Endothelial cell of umbilical vein (primary cell): ENCODE data around the gene CRYGN. TPM values are rescaled to one million over a fixed set of nuclear protein-coding genes. Genes with fewer than 3 reads are reported as not detected.

ENCODE experiments used
- BruUV-seq: library from RNA; stranded (reverse); fragments of 400-500 nt; replicated peaks from 2 replicates; lab custom pipeline; 2021; lab: Mats Ljungman, UMichigan
- CTCF ChIA-PET: fragments of 300-600, 350-600 bp; sonication (Branson Sonifier 250); formaldehyde crosslinking; loops from one replicate; lab custom pipeline; 2021; ENCODE audit warnings: antibody characterized with exemption, inconsistent platforms; lab: Charles Lee
- POLR2A ChIA-PET: fragments of 300-600, 350-600 bp; sonication (Branson Sonifier 250); formaldehyde crosslinking; loops from one replicate; lab custom pipeline; 2021; ENCODE audit warnings: antibody characterized with exemption, inconsistent platforms; lab: Charles Lee
- DNase-seq: peaks from one replicate; pipeline ENCODE4 v3.0.0-alpha.2; 2011; ENCODE audit warnings: low read depth, low spot score
- FAIRE-seq: peaks from 2 replicates; lab custom pipeline; 2011; peaks lifted over from hg19 to GRCh38; lab: Jason Lieb, UNC
- H2AFZ ChIP-seq: 2 replicates; pipeline ENCODE4 v1.6.0; 2012; ENCODE audit warnings: low read depth, low read length, control low read depth, inconsistent platforms
- H3K27ac ChIP-seq: 2 replicates; pipeline ENCODE4 v1.5.1; 2011; ENCODE audit warnings: low read depth, mild to moderate bottlenecking, control low read depth, low read length, moderate library complexity; ENCODE audit not compliant: insufficient read depth
- H3K27me3 ChIP-seq, 2 experiments: 2 replicates each; pipeline versions ENCODE4 v1.6.0 to v1.6.1; 2011; ENCODE audit warnings: low read length in 2 of 2, mixed read lengths in 1 of 2; ENCODE audit not compliant: control insufficient read depth in 2 of 2, insufficient read depth in 2 of 2
- H3K36me3 ChIP-seq, 2 experiments: 2 replicates in 1 of 2; 3 replicates in 1 of 2; pipeline ENCODE4 v1.5.1; 2011; ENCODE audit warnings: low read length in 2 of 2, mild to moderate bottlenecking in 1 of 2, moderate library complexity in 1 of 2; ENCODE audit not compliant: control insufficient read depth in 2 of 2, insufficient read depth in 2 of 2; ENCODE audit errors: extremely low read depth in 1 of 2
- H3K4me1 ChIP-seq: 3 replicates; pipeline ENCODE4 v1.5.1; 2011; ENCODE audit warnings: mild to moderate bottlenecking, low read length; ENCODE audit not compliant: control insufficient read depth, insufficient read depth; ENCODE audit errors: extremely low read depth
- H3K4me2 ChIP-seq: 2 replicates; pipeline ENCODE4 v1.6.1; 2011; ENCODE audit warnings: low read length, control low read depth, mixed read lengths; ENCODE audit not compliant: insufficient read depth
- H3K4me3 ChIP-seq, 3 experiments: fragments of 200-600 bp in 1 of 3; sonication (generic), shearing (Covaris generic) in 1 of 3; replicated peaks in 1 of 3; 2 replicates each; pipeline ENCODE4 v1.5.1; 2011 to 2016; ENCODE audit warnings: control low read depth in 3 of 3, low read length in 3 of 3, mild to moderate bottlenecking in 2 of 3, inconsistent platforms in 1 of 3, low read depth in 1 of 3, moderate library complexity in 1 of 3; ENCODE audit not compliant: insufficient read depth in 1 of 3
- H3K79me2 ChIP-seq: 2 replicates; pipeline ENCODE4 v1.6.0; 2012; ENCODE audit warnings: low read length, inconsistent platforms; ENCODE audit not compliant: control insufficient read depth, insufficient read depth
- H3K9ac ChIP-seq: replicated peaks from 2 replicates; pipeline ENCODE3; 2011; ENCODE audit warnings: low read length, control low read depth; ENCODE audit not compliant: insufficient read depth; ENCODE audit errors: extremely low read depth
- H3K9me1 ChIP-seq: replicated peaks from 3 replicates; pipeline ENCODE4 v1.6.0; 2011; ENCODE audit warnings: mild to moderate bottlenecking, low read length; ENCODE audit not compliant: control insufficient read depth, insufficient read depth; ENCODE audit errors: extremely low read depth
- H3K9me3 ChIP-seq: replicated peaks from 2 replicates; pipeline ENCODE4 v1.5.1; 2012; ENCODE audit warnings: low read length, inconsistent platforms; ENCODE audit not compliant: control insufficient read depth, insufficient read depth
- H4K20me1 ChIP-seq: replicated peaks from 2 replicates; pipeline ENCODE3; 2011; ENCODE audit warnings: mild to moderate bottlenecking, low read length; ENCODE audit not compliant: control insufficient read depth, insufficient read depth; ENCODE audit errors: extremely low read depth
- EZH2 ChIP-seq: IDR thresholded peaks from 2 replicates; pipeline ENCODE4 v1.6.1; 2012; ENCODE audit warnings: borderline replicate concordance, low read depth, mild to moderate bottlenecking, moderate library complexity, low read length, inconsistent platforms; ENCODE audit not compliant: severe bottlenecking
- FOS ChIP-seq: IDR thresholded peaks from 2 replicates; pipeline ENCODE4 v1.6.1; 2011; ENCODE audit warnings: mild to moderate bottlenecking, low read length, moderate library complexity, borderline replicate concordance; ENCODE audit not compliant: insufficient read depth
- GATA2 ChIP-seq: IDR thresholded peaks from 2 replicates; pipeline ENCODE4 v1.7.0; 2011; ENCODE audit warnings: low read depth, mild to moderate bottlenecking, moderate library complexity, mixed read lengths, low read length; ENCODE audit not compliant: insufficient read length, insufficient read depth
- JUN ChIP-seq: IDR thresholded peaks from 2 replicates; pipeline ENCODE4 v1.6.1; 2011; ENCODE audit warnings: borderline replicate concordance, low read depth; ENCODE audit not compliant: insufficient read length, insufficient read depth
- MYC ChIP-seq: IDR thresholded peaks from one replicate; pipeline ENCODE4 v1.6.1; 2011; ENCODE audit warnings: mild to moderate bottlenecking, low read depth, low read length
- POLR2A ChIP-seq: IDR thresholded peaks from 2 replicates; pipeline ENCODE4 v1.6.1; 2012; ENCODE audit warnings: low read depth, mild to moderate bottlenecking, control low read depth, low read length
- POLR2AphosphoS5 ChIP-seq: IDR thresholded peaks from 2 replicates; pipeline ENCODE4 v1.6.1; 2012; ENCODE audit warnings: low read depth, mild to moderate bottlenecking, control low read depth, low read length, moderate library complexity; ENCODE audit not compliant: insufficient read depth
- dilution Hi-C: fragments of 300-500 bp; cut with MboI; formaldehyde crosslinking; loops from one replicate; pipeline ENCODE4 v1.15.0; 2019; ENCODE audit warnings: low sequenced_read_pairs; ENCODE audit not compliant: extremely low pct_ligation_motif_present
- intact Hi-C: fragments of 100-400 bp; cut with micrococcal nuclease; formaldehyde crosslinking; loops from one replicate; pipeline ENCODE4 v1.10.0; 2022
- polyA plus RNA-seq, 4 experiments: library from polyadenylated mRNA; depleted of rRNA in 3 of 4; stranded (reverse) in 3 of 4; unstranded in 1 of 4; fragments of >200 nt; gene quantifications; 2 replicates each; pipeline versions ENCODE4 v1.2.1 to v1.2.3, GENCODE V29; 2011 to 2012; ENCODE audit warnings: missing spikeins in 1 of 4
- total RNA-seq: library from RNA; stranded (reverse); gene quantifications from 2 replicates; pipeline ENCODE4 v1.2.3, GENCODE V29; 2021
- TF ChIP-seq, protein P1 (sequence below): IDR thresholded peaks from 2 replicates; pipeline ENCODE4 v1.6.1; 2011; ENCODE audit not compliant: insufficient read depth, insufficient read length
- TF ChIP-seq, protein P2 (sequence below), 2 donors: IDR thresholded peaks; 1 replicate in 1 of 2; 2 replicates in 1 of 2; pipeline ENCODE4 v1.5.1; 2011; ENCODE audit warnings: low read length in 2 of 2, mild to moderate bottlenecking in 2 of 2, moderate library complexity in 2 of 2, control low read depth in 1 of 2, inconsistent platforms in 1 of 2, low read depth in 1 of 2; ENCODE audit not compliant: insufficient read depth in 1 of 2; ENCODE audit errors: extremely low read depth in 1 of 2

CRYGN gene
- total and polyA plus RNA-seq, 2 donors (not counting 3 experiments of a cell fraction or from before 2014, with no cell fraction given), result not detected

DNA sequence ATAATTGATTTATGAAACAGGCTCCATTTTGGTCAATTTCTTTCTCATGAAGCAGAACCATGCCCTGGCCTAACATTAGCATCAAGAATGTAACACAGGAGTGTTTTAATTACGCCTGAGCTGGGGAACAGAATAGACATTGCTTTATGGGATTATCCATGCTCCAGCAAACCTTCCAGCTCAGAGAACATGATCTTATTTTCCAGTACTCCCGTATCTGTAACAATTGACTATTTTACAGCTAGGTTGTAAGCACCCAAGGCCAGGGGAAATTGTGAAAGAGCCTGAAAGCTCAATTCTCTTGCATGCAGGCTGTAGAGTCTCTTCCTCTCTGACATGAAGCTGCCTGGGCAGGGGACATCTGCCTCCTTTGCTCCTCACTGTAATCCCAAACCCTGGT, 30.8 kb upstream of the CRYGN start:
- H3K9ac ChIP-seq, result no peak overlapping the region
- no peaks in the 10 kb centered on the region for H3K9me1 ChIP-seq
- ChIA-PET POLR2A (no interaction called here), CTCF (interaction anchor here (0.9 to 1.8 kb wide), 5 partner anchors 8 to 40 kb away, joined by 3 to 6 read pairs (median 3); no protein-coding TSS in a partner anchor)
- H3K27me3 ChIP-seq, result no peaks in the 10 kb centered on the region
- no peak for FAIRE-seq
- TF ChIP-seq, protein P1, sequence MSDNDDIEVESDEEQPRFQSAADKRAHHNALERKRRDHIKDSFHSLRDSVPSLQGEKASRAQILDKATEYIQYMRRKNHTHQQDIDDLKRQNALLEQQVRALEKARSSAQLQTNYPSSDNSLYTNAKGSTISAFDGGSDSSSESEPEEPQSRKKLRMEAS, result no peak
- TF ChIP-seq GATA2 (no peak), POLR2AphosphoS5 (no peak), MYC (no peak), POLR2A (no peak), FOS (no peak), JUN (no peak), EZH2 (no peak)
- TF ChIP-seq, protein P2, sequence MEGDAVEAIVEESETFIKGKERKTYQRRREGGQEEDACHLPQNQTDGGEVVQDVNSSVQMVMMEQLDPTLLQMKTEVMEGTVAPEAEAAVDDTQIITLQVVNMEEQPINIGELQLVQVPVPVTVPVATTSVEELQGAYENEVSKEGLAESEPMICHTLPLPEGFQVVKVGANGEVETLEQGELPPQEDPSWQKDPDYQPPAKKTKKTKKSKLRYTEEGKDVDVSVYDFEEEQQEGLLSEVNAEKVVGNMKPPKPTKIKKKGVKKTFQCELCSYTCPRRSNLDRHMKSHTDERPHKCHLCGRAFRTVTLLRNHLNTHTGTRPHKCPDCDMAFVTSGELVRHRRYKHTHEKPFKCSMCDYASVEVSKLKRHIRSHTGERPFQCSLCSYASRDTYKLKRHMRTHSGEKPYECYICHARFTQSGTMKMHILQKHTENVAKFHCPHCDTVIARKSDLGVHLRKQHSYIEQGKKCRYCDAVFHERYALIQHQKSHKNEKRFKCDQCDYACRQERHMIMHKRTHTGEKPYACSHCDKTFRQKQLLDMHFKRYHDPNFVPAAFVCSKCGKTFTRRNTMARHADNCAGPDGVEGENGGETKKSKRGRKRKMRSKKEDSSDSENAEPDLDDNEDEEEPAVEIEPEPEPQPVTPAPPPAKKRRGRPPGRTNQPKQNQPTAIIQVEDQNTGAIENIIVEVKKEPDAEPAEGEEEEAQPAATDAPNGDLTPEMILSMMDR (IDR thresholded peaks at IDR 0.05; ENCODE audit: extremely low read depth in 1 of 2, insufficient read depth in 1 of 2, low read depth in 1 of 2, low read length in 2 of 2), result no peak
- no peak overlapping the region for H3K27ac ChIP-seq
- H3K36me3 ChIP-seq, result peaks cover 18 to 20% of the 10 kb centered on the region in 2 experiments
- no peak for DNase-seq
- dilution Hi-C loops, result no loop called here
- no peak overlapping the region for H3K4me2 ChIP-seq
- no TSS peak for BruUV-seq
- H4K20me1 ChIP-seq, result no peaks in the 10 kb centered on the region
- no peak overlapping the region for H2AFZ ChIP-seq
- H3K79me2 ChIP-seq, result peaks cover 16% of the 10 kb centered on the region
- no peak overlapping the region for H3K4me3 ChIP-seq
- H3K9me3 ChIP-seq, result no peaks in the 10 kb centered on the region
- intact Hi-C loops, result loop anchor here (5.0 kb wide), 1 partner anchor 162 kb away; no protein-coding TSS in a partner anchor
- peaks cover 17% of the 10 kb centered on the region for H3K4me1 ChIP-seq
